CD4-positive, alpha-beta T cell treated with Interleukin-4 for 4 hours (primary cell): ENCODE results near the gene ARMC8.
A peak's percentile ranks its signal among the peaks of the same experiment; 100 is the strongest.
"Not testable (repeated sequence)": the region's sequence is repeated elsewhere in the genome, so short reads cannot be mapped to it uniquely, and the experiment has no call there.

Experiments
- DNase-seq: peaks from one replicate; pipeline ENCODE4 v3.0.0-alpha.2; 2020

ARMC8 gene, protein sequence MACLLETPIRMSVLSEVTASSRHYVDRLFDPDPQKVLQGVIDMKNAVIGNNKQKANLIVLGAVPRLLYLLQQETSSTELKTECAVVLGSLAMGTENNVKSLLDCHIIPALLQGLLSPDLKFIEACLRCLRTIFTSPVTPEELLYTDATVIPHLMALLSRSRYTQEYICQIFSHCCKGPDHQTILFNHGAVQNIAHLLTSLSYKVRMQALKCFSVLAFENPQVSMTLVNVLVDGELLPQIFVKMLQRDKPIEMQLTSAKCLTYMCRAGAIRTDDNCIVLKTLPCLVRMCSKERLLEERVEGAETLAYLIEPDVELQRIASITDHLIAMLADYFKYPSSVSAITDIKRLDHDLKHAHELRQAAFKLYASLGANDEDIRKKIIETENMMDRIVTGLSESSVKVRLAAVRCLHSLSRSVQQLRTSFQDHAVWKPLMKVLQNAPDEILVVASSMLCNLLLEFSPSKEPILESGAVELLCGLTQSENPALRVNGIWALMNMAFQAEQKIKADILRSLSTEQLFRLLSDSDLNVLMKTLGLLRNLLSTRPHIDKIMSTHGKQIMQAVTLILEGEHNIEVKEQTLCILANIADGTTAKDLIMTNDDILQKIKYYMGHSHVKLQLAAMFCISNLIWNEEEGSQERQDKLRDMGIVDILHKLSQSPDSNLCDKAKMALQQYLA

DNA sequence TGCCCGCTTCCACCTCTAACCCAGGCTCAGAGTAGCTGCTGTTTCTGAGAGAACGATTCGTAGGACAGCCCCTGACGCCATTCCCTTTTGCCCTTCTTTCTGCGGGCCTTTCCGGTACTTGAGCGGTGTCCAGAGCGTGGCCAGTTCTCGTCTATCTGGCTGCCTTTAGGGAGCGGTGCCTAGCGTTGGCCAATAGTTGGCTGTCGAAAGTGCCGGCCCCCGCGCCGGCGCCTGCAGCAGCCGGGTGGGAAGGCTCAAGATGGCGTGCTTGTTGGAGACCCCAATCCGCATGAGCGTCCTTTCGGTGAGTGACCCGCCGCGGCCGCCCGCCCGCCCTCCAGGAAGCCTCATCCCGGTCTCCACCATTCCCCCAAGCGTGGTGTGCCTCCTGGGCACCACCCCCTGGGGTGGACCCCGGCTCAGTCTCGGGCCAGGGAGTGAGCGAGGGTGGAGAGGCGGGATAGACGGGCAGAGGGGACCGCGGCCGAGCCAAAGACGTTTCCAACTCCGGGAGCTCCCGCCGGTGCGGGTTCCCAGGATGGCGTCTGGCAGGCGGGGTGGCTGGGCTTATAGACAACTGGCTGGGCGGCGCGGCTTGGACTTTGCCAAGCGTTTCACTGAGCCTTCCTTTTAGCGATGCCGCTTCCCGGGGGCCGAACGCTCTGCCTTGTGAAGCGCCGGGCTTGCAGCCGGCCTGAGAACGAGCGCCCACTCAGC is at the start of gene ARMC8:
Gene ARMC8, plus strand, starts transcription at position 6 of the 717 bp plus-strand sequence. Its CDS starts 254 bp downstream, at position 260.
- peak; percentile 19 for DNase-seq

DNA sequence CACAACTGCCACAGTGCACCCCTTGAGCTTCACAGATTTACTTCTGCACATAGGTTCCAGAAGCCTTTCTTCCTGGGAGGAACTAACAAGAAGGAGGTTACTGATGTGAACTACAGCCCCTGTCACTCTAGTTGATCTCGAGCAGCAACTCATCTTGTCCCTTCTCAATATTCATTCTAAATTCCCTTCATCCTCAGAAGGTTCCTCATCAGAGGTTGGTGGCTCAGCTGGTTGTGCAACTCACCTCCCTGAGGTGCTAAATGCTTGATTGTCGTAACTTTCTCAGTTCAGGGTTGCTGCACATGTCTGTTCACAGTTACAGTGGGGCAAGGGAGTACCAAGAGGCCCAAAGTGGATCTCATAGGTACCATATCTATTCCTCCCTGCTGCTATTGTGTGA is 49.2 kb upstream of the ARMC8 start:
- DNase-seq: no peak

DNA sequence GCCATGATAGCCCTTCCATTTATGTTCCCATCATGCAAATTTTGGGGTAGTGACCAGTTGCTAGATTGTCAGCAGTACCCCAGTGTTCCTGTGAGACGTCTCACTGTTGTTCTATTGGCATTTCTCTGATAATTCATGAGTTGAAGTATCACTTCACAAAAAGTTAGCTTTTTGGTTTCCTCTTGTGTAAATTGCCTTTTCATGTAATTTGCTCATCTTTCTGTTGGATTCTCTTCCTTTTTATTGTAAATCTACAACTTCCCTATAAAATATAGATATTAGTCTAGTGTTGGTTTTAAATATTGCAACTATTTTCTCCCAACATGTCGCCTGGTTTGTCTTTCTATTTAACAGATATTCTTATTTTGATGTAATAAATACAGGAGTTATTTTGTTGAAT is 47.4 kb upstream of the ARMC8 start:
- no peak for DNase-seq

DNA sequence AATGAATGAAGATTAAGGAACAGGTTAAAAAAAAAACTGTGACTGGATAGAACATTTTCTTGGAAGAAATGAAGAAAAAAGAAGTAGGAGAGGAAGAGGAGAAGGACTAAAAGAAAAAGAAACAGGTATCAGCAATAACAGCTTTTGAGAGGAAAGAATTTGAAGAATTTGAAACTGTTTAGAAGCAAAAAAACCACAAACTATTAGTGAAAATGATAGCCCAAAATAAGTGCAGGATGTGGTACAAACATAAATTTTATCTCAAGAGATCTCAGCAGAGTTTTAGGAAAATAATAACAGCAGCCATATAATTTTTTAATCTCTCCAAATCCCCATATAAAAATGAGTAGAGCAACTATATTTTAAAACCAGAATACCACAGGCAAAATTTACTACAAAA is 46.2 kb upstream of the ARMC8 start:
- DNase-seq: no peak

DNA sequence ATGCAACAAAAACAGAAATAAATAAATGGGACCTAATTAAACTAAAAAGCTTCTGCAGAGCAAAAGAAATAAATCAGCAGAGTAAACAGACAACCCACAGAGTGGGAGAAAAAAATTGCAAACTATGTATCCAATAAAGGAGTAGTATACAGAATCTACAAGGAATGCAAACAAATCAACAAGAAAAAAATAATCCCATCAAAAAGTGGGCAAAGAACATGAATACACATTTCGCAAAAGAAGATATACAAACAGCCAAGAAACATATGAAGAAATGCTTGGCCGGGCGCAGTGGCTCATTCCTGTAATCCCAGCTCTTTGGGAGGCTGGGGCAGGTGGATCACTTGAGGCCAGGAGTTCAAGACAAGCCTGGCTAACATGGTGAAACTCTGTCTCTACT is 44.9 kb upstream of the ARMC8 start:
- DNase-seq: not testable (repeated sequence)

DNA sequence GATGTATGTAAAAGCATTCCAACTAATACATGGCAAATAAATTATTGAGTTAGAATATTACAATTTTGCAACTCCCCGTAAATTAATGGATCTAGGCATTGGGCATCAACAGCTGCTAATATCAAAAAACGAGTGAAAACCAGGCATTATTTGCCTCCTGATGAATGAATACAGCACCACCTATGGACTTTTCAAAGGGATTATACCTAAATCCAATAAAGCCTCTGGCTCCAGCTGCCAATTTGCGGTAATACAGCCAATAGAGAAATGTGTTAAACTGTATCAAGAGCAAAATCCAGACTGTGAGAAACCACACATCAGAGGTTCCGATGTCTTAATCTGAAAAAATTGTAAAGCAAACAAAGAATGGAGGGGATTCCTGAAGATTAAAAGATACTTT is 38.6 kb upstream of the ARMC8 start:
- no peak for DNase-seq

DNA sequence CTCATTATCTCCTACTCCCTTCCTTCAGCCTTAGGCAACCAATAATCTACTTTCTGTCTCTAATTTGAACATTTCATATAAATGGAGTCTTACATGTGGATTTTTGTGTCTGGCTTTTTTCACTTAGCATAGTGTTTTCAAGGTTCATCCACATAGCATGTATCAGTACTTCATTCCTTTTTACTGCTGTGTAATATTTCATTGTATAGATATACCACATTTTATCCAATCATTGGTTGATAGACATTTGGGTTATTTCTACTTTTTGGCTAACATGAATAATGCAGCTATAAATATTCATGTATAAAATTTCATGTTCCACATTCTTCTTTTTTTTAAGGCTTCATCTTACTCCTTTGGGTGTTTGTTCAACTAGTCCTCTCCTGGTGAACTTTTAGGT is 32.6 kb upstream of the ARMC8 start:
- no peak for DNase-seq

DNA sequence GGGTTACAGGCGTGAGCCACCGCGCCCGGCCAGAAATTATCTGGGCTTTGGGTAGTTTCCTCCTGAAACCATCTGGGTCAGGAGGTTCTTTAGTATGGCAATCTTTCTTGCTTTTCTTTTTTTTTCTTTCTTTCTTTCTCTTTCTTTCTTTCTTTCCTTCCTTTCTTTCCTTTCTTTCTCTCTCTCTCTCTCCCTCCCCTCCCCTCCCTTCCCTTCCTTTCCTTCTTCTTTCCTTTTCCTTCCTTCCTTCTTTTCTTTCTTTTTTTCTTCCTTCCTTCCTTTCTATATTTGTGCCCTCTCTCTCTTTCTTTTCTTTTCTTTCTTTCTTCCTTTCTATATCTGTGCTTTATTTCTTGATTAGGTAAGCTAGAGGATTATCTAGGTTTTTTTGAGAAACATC is 29.4 kb upstream of the ARMC8 start:
- DNase-seq: no peak

DNA sequence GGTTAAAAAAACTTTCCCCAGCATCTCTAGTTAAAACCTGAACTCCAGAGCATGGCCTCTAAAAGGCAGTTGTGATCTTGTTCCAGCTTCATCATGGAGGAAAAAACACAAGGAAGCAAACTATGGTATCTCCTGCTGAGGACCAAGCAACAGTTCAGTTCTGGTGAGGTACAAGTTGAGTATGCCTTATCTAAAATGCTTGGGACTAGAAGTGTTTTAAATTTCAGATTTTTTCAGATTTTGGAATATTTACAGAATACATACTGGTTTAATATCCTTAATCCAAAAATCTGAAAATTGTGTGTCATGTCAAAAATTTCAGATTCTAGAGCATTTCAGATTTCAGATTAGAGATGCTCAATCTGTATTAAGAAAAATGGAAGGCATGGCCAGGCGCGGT is 22.0 kb upstream of the ARMC8 start:
- no peak for DNase-seq

DNA sequence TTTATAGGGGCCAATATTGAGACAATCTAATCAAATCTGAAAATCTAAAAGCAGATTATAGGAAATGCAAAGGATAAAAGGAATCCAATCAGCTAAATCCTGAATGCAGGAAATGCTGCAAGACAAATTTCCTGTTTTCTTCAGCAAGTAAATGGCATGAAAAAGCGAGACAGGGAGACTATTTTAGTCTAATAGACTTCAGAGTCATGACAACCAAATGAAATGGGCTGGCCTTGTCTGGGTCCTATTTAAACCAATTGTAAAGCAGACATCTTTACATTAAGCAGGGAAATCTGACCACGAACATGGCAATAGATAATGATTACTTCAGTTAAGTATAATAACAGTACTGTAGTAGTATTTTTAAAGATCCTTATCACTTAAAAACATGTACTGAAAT is 14.5 kb upstream of the ARMC8 start:
- no peak for DNase-seq

DNA sequence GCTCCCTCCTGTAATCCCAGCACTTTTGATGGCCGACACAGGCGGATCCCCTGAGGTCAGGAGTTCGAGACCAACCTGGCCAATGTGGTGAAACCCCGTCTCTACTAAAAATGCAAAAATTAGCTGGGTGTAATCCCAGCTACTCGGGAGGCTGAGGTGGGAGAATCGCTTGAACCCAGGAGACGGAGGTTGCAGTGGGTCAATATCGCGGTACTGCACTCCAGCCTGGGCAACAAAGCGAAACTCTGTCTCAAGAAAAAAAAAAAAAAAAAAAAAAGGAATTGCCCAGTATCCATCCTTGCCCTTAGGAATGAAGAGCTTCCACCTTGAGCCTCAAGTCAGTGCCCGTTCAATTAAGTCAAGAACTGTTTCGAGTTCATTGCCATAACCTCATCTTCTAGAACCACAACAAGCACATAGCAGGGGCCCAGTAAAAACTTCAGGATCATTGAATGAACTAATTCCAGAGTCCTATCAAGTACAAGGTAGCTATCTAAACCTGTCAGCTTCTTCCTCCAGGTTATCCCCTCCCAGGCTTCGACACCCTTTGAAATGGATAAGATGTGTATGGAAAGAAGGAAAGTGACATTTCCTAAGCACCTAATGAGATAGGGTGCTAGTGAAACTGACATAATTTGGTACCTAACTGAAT is 13.2 kb upstream of the ARMC8 start:
- DNase-seq: no peak

DNA sequence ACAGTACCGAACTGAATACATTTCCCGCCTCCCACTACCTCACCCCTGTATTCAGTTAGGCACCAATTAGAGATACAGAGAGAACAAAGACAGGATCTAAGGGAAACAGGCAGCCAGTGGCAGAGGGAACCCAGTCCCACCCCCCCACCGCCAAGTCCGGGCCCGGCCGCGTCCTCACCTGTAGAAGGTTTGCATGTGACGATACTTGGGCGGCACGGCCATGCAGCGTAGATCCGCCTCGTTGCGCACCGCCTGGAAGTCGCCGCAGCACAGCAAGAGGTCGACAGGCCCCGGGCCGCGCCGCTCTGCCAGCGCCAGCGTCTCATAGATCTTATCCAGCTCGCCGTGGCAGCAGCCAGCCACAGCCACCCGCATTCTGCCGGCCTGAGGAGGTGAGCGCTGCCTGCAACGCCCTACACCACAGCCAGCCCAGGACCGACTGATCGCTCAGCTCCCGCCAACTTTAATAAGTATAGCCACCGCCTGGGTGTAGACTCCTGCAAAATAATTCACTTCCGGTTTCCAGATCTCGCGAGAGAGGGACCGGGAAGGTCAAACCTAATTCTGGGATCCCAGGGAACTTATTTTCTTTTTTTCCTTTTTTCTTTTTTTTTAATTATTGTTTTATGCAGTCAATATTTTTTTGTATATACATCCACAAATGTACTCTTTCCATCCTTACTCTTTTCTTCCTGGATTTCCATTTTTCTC is 12.5 kb upstream of the ARMC8 start, which contains the start of gene DBR1:
Gene DBR1, minus strand, starts transcription at position 501 of the 711 bp plus-strand sequence. Its CDS starts 126 bp downstream, at position 375.
- peak; percentile 87 for DNase-seq

DNA sequence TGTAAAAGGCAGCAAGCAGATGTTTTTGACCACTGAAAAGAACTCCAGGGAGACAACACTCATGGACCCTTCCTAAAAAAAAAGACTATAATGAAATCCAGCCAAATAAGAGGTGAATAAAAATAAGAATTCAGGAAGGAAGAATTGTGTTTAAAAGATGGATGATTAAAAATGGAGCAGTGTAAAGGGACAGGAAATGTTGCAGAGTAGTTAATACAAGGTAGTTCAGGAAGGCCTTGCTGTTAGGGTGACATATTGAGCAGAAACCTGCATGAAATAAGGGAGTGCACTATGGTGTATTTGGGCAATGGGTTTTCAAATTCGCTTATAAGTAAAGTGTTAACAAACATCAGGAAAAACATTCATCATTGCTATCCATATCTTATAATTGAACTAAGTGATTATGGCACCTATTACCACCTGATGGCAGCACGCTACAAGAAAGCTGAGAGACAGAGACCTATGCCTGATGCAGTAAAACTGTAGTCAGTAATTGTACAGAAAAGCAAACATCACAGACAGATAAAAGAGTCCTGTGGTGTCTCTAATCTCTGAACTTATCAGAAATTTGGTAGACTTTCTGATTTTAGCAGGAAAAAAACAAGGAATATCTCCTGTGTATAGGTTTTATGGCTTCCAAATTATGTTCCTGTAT is 6.6 kb upstream of the ARMC8 start:
- peak; percentile 50 for DNase-seq

DNA sequence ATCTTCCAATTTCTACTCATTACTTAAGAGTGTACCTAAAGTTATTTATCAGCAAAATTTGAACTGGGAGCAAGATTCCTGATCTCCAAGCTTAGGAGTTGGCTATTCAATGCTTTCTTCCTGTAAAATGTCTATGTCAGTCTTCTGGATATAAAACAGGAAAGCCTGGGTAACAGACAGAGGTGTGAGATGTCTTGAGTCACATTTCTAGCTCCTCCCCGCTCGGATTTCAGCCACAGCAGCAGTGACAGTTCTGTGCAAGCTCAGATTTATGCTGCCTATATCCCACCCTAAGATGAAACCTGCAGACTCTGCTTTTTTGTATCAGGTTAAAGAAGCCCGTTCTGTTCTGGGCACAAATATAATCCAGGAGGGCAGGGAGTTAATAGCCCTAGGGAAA is 2.1 kb upstream of the ARMC8 start:
- DNase-seq: no peak

DNA sequence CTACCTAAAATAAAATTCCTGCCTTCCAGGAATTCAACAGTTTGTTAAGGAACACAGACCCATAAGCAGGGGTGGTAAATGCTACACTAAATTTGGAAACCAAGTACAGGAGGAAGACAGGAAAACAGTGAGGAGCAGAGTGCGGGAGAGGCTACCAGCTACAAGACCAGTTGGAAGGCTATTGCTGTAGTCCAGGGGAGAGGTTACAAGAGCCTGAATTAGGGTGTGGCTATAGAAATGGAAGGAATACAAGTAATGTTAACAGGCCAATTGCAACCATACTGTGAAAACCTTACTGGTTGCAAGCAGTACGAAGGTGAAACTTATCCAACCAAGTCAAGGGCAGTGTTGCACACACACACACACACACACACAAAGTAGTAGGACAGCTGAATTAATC is 880 bp upstream of the ARMC8 start:
- DNase-seq: no peak

DNA sequence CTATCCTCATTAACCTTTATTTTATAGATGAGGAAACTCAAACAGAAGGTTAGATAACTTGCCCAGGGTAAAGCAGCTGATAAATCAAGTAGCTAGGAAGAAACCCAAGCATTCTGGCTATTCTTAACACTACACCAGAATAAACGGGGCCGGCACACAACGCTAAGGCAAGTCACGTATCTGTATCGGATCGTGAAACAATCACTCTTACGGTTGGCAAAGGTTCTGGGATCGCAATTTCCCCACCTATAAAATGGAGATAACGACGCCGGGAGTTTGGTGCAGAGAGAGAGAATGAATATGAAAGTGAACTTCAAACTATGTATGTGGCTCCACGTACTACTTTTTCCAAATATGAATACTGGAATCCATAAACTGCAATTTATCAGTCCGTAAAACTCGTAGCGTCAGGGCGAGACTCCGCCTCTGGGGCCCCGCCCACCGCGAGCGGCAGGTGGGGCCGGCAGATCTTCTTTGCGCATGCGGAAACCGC is 252 bp upstream of the ARMC8 start:
- peak; percentile 91 for DNase-seq

DNA sequence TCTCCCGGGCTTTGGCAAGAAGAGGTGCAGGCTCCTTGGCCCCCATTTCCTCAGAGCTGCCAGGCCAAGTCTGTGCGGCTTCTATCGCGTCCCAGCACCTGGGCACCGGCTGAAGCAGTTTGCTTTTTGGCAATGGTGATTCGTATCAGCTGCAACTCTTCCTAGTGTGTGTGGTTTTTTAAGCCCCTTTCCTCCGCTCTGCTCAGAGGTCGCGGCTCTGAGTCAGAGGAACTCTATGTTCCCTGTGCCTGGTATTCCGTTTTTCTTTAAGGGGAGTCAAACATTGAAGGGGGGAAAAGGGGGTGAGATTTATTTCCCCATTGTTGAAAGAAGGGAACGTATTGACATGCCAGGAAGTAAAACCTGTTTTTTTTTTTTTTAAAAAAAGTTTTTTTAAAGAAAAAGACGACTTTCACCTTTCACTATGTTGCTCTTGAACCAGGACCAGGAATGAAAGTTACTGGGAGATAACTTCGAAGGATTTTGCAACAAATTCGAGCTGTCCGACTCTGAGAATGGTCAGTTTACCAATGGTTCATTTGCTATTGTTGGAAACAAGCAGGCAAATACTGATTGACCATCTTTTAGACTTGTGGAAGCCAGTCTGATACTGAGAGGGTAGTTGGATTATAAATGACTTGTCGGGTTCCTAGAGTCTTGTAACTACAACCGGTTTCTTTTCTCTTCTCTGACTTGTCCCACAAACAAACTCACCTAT is 1.1 kb downstream of the ARMC8 start:
- peak; percentile 13 for DNase-seq

DNA sequence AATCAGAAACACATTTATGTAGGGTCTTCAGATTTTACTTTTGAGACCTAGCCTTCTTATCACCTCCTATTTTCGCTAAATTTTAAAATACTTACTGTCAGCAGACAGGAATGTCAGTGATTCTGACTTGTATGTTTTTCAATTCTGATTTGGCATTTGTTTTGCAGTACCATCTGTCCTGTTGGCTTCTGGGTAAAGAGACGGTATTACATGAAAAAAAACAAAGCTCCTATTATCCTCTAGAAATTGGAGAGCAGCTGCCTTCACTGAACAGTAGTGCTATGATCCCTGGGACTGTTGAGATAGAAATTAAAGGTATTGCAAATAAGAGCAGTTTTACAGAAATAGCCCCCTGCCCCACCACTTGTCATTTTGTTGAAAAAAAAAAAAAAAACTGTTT is 8.4 kb downstream of the ARMC8 start:
- no peak for DNase-seq

DNA sequence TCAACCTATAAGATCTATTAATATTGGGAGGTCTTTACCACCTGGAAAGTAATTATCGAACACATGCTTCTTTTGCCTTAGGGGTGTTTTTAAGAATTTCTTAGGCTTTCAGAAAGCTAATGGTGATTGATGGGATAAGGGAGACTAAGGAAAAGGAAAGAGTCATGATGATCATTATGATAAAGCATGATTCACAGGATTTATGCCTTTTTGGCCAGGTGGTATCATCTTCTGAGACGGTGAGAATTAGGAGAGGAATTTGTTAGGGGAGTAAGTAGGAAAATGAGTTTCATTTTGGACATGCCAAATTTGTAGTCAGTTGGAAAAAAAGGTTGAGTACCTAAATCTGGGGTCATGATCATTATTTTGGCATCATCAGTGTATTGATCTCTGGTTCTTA is 8.9 kb downstream of the ARMC8 start:
- no peak for DNase-seq

DNA sequence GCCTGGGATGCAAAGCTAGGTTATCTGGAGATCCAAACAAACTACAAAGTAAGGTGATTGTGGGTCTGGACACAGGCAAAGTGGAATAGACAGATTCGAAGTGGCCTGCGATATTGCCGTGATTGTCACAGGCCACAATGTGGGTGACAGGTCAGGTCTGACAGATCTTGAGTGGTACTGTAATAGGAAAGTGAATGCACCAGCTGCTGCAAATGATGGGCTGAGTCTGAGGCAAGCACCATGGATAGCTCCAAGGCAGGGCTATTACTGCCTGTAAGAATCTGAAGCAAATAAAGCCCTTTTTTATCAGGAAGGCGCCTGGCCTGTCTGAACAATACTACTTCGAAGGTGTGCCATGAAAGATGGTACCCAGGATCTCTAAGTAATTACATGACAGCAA is 10.0 kb downstream of the ARMC8 start:
- no peak for DNase-seq

DNA sequence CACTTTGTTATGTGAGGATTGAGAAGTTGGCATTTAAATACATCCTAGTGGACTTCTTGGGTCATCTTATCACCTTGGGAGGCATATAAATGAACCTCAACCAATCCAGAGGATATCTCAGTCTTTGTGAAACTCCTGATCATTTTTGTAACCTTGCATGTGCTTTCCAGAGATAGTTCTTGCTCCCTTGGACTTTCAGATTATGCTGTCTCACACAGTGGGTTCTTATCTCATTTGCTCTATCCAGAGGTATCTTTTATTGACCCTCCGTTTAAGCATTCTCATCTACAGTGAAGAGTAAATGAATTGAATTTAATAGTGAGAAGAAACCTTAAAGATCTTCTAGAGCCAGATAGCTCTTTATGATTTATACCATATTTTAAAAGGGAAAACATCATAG is 10.4 kb downstream of the ARMC8 start:
- DNase-seq: no peak
